HG03039 (cell line): ENCODE measurements around the gene OGFOD1.

Source experiments
- ATAC-seq: cut with Tn5 transposase; IDR thresholded peaks from one replicate; pipeline ENCODE4 v1.9.1; 2021; ENCODE audit warnings: mild to moderate bottlenecking, moderate library complexity; ENCODE audit not compliant: unreplicated experiment

The OGFOD1 gene

GRCh38 chr16:56520251-56520577 is 68.9 kb downstream of the OGFOD1 start:
- no peak for ATAC-seq

GRCh38 chr16:56525236-56525635 is 73.9 kb downstream of the OGFOD1 start:
- no peak for ATAC-seq
